H1 (cell line): ENCODE results near the gene RANBP17. TPM values are rescaled to one million over a fixed set of nuclear protein-coding genes. Genes with fewer than 3 reads are reported as not detected.

ENCODE experiments used
- CEBPB ChIP-seq: IDR thresholded peaks from 2 replicates; pipeline ENCODE4 v1.6.1; 2012; ENCODE audit warnings: low read depth, low read length
- CHD1 ChIP-seq: IDR thresholded peaks from 2 replicates; pipeline ENCODE4 v1.6.1; 2012; ENCODE audit warnings: low read depth, low read length, improper control_type of control experiment
- CHD2 ChIP-seq: IDR thresholded peaks from 2 replicates; pipeline ENCODE4 v1.6.1; 2012; ENCODE audit warnings: low read length, improper control_type of control experiment
- CHD7 ChIP-seq: fragments of 300-600 bp; sonication (generic); IDR thresholded peaks from 2 replicates; pipeline ENCODE4 v1.7.1; 2012; ENCODE audit warnings: low read length, moderate library complexity, mild to moderate bottlenecking, inconsistent platforms; ENCODE audit not compliant: insufficient replicate concordance
- CREB1 ChIP-seq: IDR thresholded peaks from 2 replicates; pipeline ENCODE4 v1.6.1; 2012; ENCODE audit warnings: inconsistent platforms
- EP300 ChIP-seq, 2 experiments: IDR thresholded peaks; 1 replicate in 1 of 2; 2 replicates in 1 of 2; pipeline ENCODE4 v1.6.1; 2011 to 2012; ENCODE audit warnings: low read depth in 2 of 2, low read length in 2 of 2, mild to moderate bottlenecking in 2 of 2, borderline replicate concordance in 1 of 2, inconsistent platforms in 1 of 2, moderate library complexity in 1 of 2
- MAX ChIP-seq: IDR thresholded peaks from 2 replicates; pipeline ENCODE4 v1.6.1; 2012; ENCODE audit warnings: inconsistent platforms
- NRF1 ChIP-seq: IDR thresholded peaks from 2 replicates; pipeline ENCODE4 v1.6.1; 2011; ENCODE audit warnings: mild to moderate bottlenecking, low read depth, low read length, improper control_type of control experiment
- RBBP5 ChIP-seq: IDR thresholded peaks from 2 replicates; pipeline ENCODE4 v1.7.1; 2012; ENCODE audit warnings: low read depth, mild to moderate bottlenecking, inconsistent platforms, low read length, moderate library complexity, borderline replicate concordance
- SAP30 ChIP-seq: fragments of 300-600 bp; sonication (generic); IDR thresholded peaks from 2 replicates; pipeline ENCODE4 v1.7.1; 2012; ENCODE audit warnings: low read length, moderate library complexity, mild to moderate bottlenecking, inconsistent platforms; ENCODE audit not compliant: insufficient read depth, insufficient replicate concordance
- SRF ChIP-seq: IDR thresholded peaks from 2 replicates; pipeline ENCODE4 v1.6.1; 2011; ENCODE audit warnings: mild to moderate bottlenecking, low read depth, low read length, moderate library complexity
- TAF1 ChIP-seq: IDR thresholded peaks from 2 replicates; pipeline ENCODE4 v1.6.1; 2011; ENCODE audit warnings: mild to moderate bottlenecking, low read depth, low read length
- polyA plus RNA-seq, 7 experiments: library from polyadenylated mRNA; depleted of rRNA in 3 of 7; stranded (reverse) in 5 of 7; unstranded in 2 of 7; fragments of >200 nt in 5 of 7; fragments of 200-250 nt in 2 of 7; gene quantifications; 1 replicate in 5 of 7; 2 replicates in 1 of 7; 4 replicates in 1 of 7; pipeline versions ENCODE4 v1.2.1 to v1.2.3, GENCODE V29; 2011 to 2013; ENCODE audit warnings: missing spikeins in 2 of 7, mixed read lengths in 2 of 7
- total RNA-seq: library from RNA; stranded (reverse); fragmentation: NEBNext Ultra II Directional; extraction: Animal tissue kit (Norgen Biotek cat#: 25700); gene quantifications from 2 replicates; pipeline ENCODE4 v1.2.1, GENCODE V29; 2021

The RANBP17 gene
- total and polyA plus RNA-seq, 2 of the 8 experiments (the other 6 are each of a cell fraction or from before 2014, with no cell fraction given): 8.6 to 21.3 TPM

GRCh38 chr5:171155621-171156020 is 293.8 kb downstream of the RANBP17 start (continued):
- no peak for TF ChIP-seq CHD7
- TF ChIP-seq SRF: no peak
- no peak for TF ChIP-seq CREB1
- no peak for TF ChIP-seq RBBP5
- TF ChIP-seq SAP30: no peak
- TF ChIP-seq CHD2: no peak
- no peak for TF ChIP-seq CEBPB
- TF ChIP-seq TAF1: no peak
- TF ChIP-seq NRF1: no peak
- no peak for TF ChIP-seq CHD1
- no peak for TF ChIP-seq EP300 (IDR thresholded peaks at IDR 0.05; ENCODE audit: borderline replicate concordance in 1 of 2, low read depth in 2 of 2, low read length in 2 of 2)
- no peak for TF ChIP-seq MAX
